ENCODE data around the gene NKG7.
A peak's percentile ranks its signal among the peaks of the same experiment; 100 is the strongest.

Gene NKG7

DNA sequence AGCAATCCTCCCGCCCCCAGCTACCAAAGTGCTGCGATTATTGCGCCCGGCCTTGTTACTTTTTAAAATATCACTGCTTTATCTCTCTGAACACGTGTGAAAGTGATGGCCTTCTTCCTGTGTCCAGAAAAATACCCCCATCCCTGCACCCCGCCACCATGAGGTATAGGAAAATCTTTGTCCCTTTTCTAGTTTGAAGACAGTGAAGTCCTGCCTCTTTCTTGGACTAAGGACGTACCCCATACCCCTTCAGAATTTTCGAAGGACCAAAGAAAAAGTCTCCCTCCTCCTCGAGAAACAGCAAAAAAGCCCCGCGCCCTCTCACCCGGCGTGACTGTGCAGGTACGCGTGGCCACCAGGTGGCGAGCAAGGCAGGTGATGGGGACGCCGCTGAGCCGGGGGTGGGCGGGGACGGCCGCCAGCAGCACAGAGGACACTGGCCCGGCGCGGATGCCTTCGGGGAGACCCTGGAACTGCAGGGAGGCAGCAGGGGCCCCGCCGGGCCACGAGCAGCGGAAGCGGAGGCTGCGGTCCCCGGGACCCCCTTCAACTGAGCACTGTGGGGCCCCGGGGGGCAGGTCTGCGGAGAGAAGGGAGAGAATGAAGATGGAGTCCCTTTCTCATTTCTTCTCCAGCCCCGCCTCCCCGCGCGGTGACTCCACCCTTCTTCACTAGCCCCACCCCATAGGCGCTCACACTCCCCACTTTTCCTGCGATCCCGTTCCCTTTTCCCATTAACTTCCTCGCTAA is 33.7 kb downstream of the NKG7 start:
- Histone ChIP-seq H3K27ac (no peak overlapping the region), H3K4me3 (peak overlapping the region; percentile 84), H3K9me3 (ENCODE audit: low read depth, low read length) (no peaks in the 10 kb centered on the region), H3K36me3 (ENCODE audit: insufficient read depth, low read length) (no peaks in the 10 kb centered on the region), H3K9ac (ENCODE audit: insufficient read length) (no peak overlapping the region)
- DNase-seq (ENCODE audit: low read depth, low spot score) = no peak
- TF ChIP-seq FOXP2 (optimal IDR thresholded peaks at IDR 0.05; ENCODE audit: control extremely low read depth, extremely low read length, insufficient read depth) (no peak), EZH2 (IDR thresholded peaks at IDR 0.05) (no peak), POLR2AphosphoS5 (IDR thresholded peaks at IDR 0.05; ENCODE audit: borderline replicate concordance, low read depth, low read length) (no peak)

DNA sequence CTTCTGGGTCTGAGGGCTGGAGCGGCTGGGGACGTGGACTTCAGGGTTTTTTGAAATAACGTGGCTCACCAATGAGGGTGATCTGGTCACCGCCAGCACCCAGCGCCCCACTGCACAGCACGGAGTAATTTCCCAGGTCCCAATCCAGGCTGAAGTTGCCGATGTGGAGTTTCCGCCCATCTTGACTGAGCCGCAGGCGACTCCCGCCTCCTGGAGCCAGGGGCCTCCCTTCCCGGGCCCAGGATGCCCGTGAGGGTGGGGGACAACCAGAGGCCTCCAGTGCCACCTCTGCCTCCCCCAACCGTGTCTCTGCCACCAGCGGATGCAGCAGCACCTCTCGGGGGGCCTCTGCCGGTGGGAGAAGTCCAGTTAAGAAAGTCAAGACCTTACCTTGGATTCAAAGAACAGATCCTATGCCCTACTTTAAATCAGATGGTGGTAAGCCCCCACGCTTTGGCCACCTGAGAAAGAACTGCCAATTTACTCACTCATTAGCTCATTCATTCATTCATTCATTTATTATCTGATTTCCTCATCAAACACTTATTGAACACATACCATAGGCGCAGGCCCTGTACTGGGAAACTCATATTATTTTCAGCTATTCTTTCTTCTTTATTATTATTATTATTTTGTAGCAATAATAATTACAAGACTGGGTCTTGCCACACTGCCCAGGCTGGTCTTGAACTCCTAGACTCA is 34.4 kb downstream of the NKG7 start:
- H3K36me3 ChIP-seq (ENCODE audit: insufficient read depth, low read length) = no peaks in the 10 kb centered on the region
- TF ChIP-seq EZH2 (IDR thresholded peaks at IDR 0.05) = no peak
- TF ChIP-seq POLR2AphosphoS5 (IDR thresholded peaks at IDR 0.05; ENCODE audit: borderline replicate concordance, low read depth, low read length) = no peak
- TF ChIP-seq FOXP2 (optimal IDR thresholded peaks at IDR 0.05; ENCODE audit: control extremely low read depth, extremely low read length, insufficient read depth) = no peak
- no peak overlapping the region for H3K4me3 ChIP-seq
- no peak overlapping the region for H3K27ac ChIP-seq
- DNase-seq (ENCODE audit: low read depth, low spot score) = no peak
- H3K9ac ChIP-seq (ENCODE audit: insufficient read length) = no peak overlapping the region
- H3K9me3 ChIP-seq (ENCODE audit: low read depth, low read length) = no peaks in the 10 kb centered on the region

DNA sequence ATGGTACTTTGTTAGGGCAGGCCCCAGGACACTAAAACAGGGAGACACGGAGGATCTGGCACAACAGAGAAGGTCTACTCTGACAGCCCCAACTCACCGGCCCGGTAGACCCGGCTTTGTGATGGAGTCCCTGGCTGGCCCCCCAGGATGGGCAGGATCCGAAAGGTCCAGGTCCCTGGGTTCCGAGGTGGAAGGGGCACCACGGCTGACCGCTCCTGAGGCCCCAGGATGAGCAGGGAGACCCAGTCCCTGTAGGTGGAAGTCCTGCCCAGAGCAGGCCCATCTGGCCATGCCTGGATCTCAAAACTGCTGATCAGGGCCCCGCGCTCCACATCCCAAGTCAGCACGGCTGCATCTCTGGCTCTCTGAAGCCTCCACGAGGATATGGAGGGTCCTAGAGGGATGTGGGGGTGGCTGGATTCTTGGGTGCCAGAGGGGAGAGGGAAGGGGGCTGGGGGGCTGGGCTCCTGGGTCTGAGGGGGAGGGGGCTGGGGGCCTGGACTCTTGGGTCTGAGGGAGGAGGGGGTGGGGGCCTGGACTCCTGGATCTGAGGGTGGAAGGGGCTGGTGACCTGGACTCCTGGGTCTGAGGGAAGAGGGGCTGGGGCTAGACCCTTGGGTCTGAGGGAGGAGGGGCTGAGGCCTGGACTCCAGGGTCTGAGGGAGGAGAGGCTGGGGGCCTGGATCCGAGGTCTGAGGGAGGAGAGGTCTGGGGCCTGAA is 35.2 kb downstream of the NKG7 start:
- H3K9me3 ChIP-seq (ENCODE audit: low read depth, low read length) = no peaks in the 10 kb centered on the region

DNA sequence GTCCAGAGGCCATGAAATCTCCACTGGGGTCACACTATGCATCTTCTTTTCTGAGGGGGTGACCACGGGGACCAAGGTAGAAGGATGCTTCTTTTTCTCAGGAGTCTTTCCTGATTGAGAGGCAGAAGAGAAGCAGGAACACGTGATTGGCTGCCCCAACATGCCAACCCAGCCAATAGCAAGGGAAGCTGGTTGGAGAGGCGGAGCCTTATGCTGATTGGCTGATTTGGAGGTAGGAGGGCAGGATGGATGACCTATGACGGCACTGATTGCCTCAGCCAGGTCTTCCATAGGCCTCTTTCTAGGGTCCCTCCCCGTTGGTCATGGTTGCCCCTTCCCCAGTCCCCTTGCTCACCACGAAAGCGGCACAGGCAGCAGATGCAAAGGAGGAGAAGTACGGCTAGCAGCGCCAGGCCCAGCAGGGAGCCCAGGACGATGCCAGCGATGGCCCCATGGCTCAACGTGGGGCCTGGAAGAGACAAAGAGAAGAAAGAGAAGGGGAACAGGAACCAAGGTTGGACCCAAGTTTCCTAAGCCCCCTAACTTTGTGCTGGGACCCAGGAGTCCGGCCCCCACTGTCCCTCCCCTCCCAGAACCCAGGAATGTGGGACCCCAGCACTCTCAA is 38.5 kb downstream of the NKG7 start:
- no peak for DNase-seq (ENCODE audit: low read depth, low spot score)
- no peak overlapping the region for H3K9ac ChIP-seq (ENCODE audit: insufficient read length)
- no peak overlapping the region for H3K27ac ChIP-seq

More for the DNA sequence above, 35.2 kb downstream of the NKG7 start:
- no peak overlapping the region for H3K4me3 ChIP-seq
- TF ChIP-seq EZH2 (IDR thresholded peaks at IDR 0.05) = no peak
- TF ChIP-seq FOXP2 (optimal IDR thresholded peaks at IDR 0.05; ENCODE audit: control extremely low read depth, extremely low read length, insufficient read depth) = no peak
- no peak for TF ChIP-seq POLR2AphosphoS5 (IDR thresholded peaks at IDR 0.05; ENCODE audit: borderline replicate concordance, low read depth, low read length)
- H3K36me3 ChIP-seq (ENCODE audit: insufficient read depth, low read length) = no peaks in the 10 kb centered on the region
- H3K9ac ChIP-seq (ENCODE audit: insufficient read length) = no peak overlapping the region
- no peak for DNase-seq (ENCODE audit: low read depth, low spot score)
- H3K27ac ChIP-seq = no peak overlapping the region

DNA sequence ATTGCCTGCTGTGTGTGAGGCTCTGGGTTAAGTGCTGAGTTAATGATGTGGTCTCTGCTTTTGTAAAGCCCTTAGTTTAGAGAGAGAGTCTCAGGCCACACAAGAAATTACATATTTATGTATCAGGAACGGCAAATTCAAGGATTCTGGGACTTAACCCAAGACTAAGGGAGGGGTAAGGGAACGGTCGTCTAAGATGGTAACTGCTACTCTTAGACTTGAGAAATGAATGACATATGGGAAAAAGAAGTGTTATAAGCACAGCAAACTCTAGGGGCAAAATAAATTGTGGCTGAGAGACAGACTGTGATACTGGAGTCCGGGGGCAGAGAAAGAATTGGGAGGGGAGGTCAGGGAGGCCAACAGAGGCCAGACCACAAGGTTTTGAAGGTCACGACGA is 40.7 kb downstream of the NKG7 start:
- H3K4me3 ChIP-seq = no peak overlapping the region
- DNase-seq (ENCODE audit: low read depth, low spot score) = no peak
- H3K9me3 ChIP-seq (ENCODE audit: low read depth, low read length) = no peaks in the 10 kb centered on the region
- no peaks in the 10 kb centered on the region for H3K36me3 ChIP-seq (ENCODE audit: insufficient read depth, low read length)
- H3K27ac ChIP-seq = no peak overlapping the region
- no peak for TF ChIP-seq FOXP2 (optimal IDR thresholded peaks at IDR 0.05; ENCODE audit: control extremely low read depth, extremely low read length, insufficient read depth)
- no peak for TF ChIP-seq POLR2AphosphoS5 (IDR thresholded peaks at IDR 0.05; ENCODE audit: borderline replicate concordance, low read depth, low read length)
- TF ChIP-seq EZH2 (IDR thresholded peaks at IDR 0.05) = no peak
- no peak overlapping the region for H3K9ac ChIP-seq (ENCODE audit: insufficient read length)

More for the DNA sequence above, 38.5 kb downstream of the NKG7 start:
- Histone ChIP-seq H3K4me3 (no peak overlapping the region), H3K9me3 (ENCODE audit: low read depth, low read length) (no peaks in the 10 kb centered on the region), H3K36me3 (ENCODE audit: insufficient read depth, low read length) (no peaks in the 10 kb centered on the region)
- TF ChIP-seq EZH2 (IDR thresholded peaks at IDR 0.05) (no peak), FOXP2 (optimal IDR thresholded peaks at IDR 0.05; ENCODE audit: control extremely low read depth, extremely low read length, insufficient read depth) (no peak), POLR2AphosphoS5 (IDR thresholded peaks at IDR 0.05; ENCODE audit: borderline replicate concordance, low read depth, low read length) (no peak)

DNA sequence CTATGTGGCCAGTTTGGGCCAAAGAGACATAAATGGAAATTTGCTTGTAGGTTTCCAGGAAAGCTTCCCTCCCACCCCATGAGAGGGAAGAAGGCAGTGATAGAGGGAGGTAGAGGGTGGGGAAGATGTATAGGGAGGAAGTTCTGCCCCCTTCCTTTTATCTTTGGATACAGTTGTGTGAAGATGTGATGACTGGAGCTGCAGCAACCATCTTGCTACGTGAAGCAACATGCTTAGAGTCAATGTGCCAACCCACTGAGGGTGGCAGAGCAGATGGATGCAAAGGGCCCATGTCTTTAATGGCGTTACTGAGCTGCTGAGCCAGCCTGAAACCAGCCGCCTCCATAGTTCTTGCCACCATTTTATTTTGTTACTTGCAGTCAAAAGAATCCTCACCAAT is 41.3 kb downstream of the NKG7 start:
- H3K4me3 ChIP-seq = no peak overlapping the region
- H3K9ac ChIP-seq (ENCODE audit: insufficient read length) = no peak overlapping the region
- H3K9me3 ChIP-seq (ENCODE audit: low read depth, low read length) = no peaks in the 10 kb centered on the region
- no peak overlapping the region for H3K27ac ChIP-seq
- DNase-seq (ENCODE audit: low read depth, low spot score) = no peak
- TF ChIP-seq FOXP2 (optimal IDR thresholded peaks at IDR 0.05; ENCODE audit: control extremely low read depth, extremely low read length, insufficient read depth) (no peak), POLR2AphosphoS5 (IDR thresholded peaks at IDR 0.05; ENCODE audit: borderline replicate concordance, low read depth, low read length) (no peak), EZH2 (IDR thresholded peaks at IDR 0.05) (no peak)
- H3K36me3 ChIP-seq (ENCODE audit: insufficient read depth, low read length) = no peaks in the 10 kb centered on the region

DNA sequence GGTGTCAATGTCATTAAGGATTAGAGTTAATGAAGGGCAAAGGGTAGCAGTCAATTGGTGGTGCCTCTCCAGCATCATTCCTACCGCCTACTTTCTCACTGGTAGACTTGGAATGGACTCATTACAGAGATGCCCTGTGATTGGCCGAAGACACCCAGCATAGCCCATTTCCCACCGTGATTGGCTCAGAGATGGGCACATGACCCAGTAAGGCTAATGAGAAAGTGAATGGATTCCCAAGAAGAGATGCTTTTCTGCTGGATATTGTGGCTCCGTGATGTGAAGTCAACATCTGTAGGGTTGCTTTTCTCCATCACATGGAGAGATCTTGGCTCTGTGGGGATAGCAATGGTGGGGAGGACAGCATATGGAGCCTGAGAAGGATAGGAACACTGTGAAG is 42.1 kb downstream of the NKG7 start:
- DNase-seq (ENCODE audit: low read depth, low spot score) = no peak
- H3K4me3 ChIP-seq = no peak overlapping the region
- TF ChIP-seq EZH2 (IDR thresholded peaks at IDR 0.05) (no peak), FOXP2 (optimal IDR thresholded peaks at IDR 0.05; ENCODE audit: control extremely low read depth, extremely low read length, insufficient read depth) (no peak), POLR2AphosphoS5 (IDR thresholded peaks at IDR 0.05; ENCODE audit: borderline replicate concordance, low read depth, low read length) (no peak)
- H3K36me3 ChIP-seq (ENCODE audit: insufficient read depth, low read length) = no peaks in the 10 kb centered on the region
- H3K9me3 ChIP-seq (ENCODE audit: low read depth, low read length) = no peaks in the 10 kb centered on the region
- H3K9ac ChIP-seq (ENCODE audit: insufficient read length) = no peak overlapping the region
- no peak overlapping the region for H3K27ac ChIP-seq

DNA sequence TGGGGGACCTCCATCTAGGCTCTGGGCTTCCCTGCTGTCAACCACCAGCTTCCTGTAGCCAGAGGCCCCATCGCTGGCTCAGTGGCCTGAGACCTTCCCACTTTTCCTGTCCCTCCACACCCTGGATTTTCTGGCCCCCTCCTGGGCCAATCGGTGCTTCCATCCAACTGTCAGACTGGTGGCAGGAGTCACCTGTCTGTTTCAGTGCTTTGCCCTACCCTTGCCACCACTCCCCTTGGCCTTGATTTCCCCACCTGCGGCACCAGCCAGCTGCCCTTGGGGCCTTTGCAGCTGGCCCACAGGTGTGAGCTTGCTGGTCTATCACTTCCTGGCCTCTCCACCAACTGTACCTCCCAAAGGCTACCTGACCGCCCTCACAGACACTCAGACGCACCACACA is 43.0 kb downstream of the NKG7 start:
- Histone ChIP-seq H3K9ac (ENCODE audit: insufficient read length) (no peak overlapping the region), H3K27ac (no peak overlapping the region), H3K4me3 (no peak overlapping the region), H3K36me3 (ENCODE audit: insufficient read depth, low read length) (no peaks in the 10 kb centered on the region), H3K9me3 (ENCODE audit: low read depth, low read length) (no peaks in the 10 kb centered on the region)
- no peak for TF ChIP-seq POLR2AphosphoS5 (IDR thresholded peaks at IDR 0.05; ENCODE audit: borderline replicate concordance, low read depth, low read length)
- TF ChIP-seq FOXP2 (optimal IDR thresholded peaks at IDR 0.05; ENCODE audit: control extremely low read depth, extremely low read length, insufficient read depth) = no peak
- TF ChIP-seq EZH2 (IDR thresholded peaks at IDR 0.05) = no peak
- no peak for DNase-seq (ENCODE audit: low read depth, low spot score)

All from SK-N-MC (cell line).